AG04449 (cell line): Measurements from ENCODE around the gene NDUFB3.

ENCODE experiments used
- CTCF ChIA-PET: fragments of 350-600 bp; formaldehyde crosslinking; extraction: SDS; loops from one replicate; lab custom pipeline; 2021; ENCODE audit warnings: antibody characterized with exemption; lab: Yijun Ruan, JAX
- POLR2A ChIA-PET: fragments of 400-600, 350-600 bp; formaldehyde crosslinking; extraction: SDS; loops from one replicate; lab custom pipeline; 2020; ENCODE audit warnings: antibody characterized with exemption, inconsistent platforms; lab: Yijun Ruan, JAX
- DNase-seq: peaks from one replicate; pipeline ENCODE4 v3.0.0-alpha.2; 2010; ENCODE audit warnings: low read depth, low spot score
- H3K4me3 ChIP-seq: 2 replicates; pipeline ENCODE4 v1.5.1; 2011; ENCODE audit warnings: low read depth, mild to moderate bottlenecking, control low read depth, low read length
- CTCF ChIP-seq: IDR thresholded peaks from one replicate; pipeline ENCODE4 v1.5.1; 2011; ENCODE audit warnings: mild to moderate bottlenecking, moderate library complexity, low read length, control low read depth, inconsistent platforms; ENCODE audit not compliant: insufficient read depth; ENCODE audit errors: missing control alignments

NDUFB3 gene

DNA sequence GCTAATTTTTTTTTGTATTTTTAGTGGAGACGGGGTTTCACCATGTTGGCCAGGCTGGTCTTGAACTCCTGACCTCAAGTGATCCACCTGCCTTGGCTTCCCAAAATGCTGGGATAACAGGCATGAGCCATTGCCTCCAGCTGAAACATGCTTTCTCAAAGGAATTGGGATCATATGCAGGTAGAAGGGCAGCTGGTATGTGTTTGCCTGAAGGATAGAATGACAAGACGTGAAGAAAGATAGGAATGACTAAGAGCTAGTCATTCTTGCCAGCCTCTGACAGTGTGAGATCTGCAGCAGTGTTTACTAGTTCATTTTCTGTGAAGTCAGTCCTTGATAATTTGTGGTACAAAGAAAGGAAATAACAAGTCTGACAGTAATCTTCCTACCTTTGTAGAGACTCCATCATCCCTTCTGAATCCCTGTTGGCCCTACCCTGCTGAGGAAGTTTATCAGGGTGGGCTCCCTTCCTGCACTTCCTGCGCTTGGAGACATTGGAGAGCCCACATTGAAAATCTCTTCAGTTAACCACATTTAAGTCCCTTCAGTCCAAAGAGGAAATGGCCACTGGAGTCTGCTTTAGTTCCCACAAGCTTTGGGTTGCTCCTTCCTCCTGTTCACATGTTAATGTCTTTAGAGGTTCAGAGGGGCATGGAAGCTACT is 58.9 kb downstream of the NDUFB3 start:
- TF ChIP-seq CTCF: no peak
- no peak overlapping the region for H3K4me3 ChIP-seq
- CTCF ChIA-PET: interaction anchor here (1.2 to 1.7 kb wide), 2 partner anchors 27 to 229 kb away, joined by 3 to 6 read pairs; no protein-coding TSS in a partner anchor
- no peak for DNase-seq
- POLR2A ChIA-PET: interaction anchor here (0.9 to 1.7 kb wide), 3 partner anchors 19 to 217 kb away, joined by 3 to 8 read pairs (median 3); no protein-coding TSS in a partner anchor

DNA sequence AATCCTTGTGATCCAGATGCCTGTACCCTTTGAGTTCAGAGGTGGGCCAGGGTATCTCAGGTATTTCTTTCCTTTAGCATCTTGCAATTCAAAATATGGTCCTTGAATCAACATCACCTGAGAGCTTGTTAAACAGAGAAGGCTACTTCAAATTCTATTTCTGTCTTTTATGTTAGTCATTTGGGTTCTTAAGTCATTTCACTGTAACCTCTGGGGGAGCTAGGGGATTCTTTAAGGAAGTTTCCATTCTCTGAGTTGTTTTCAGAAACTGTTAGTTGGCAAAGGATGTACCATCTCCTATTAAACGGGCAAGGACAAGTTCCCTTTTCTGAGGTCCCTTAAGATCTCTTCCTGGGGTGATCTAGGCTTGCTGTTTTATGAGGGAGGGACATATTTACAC is 60.7 kb downstream of the NDUFB3 start:
- CTCF ChIA-PET: interaction anchor here (1.1 to 1.7 kb wide), 3 partner anchors 8 to 25 kb away, joined by 3 to 6 read pairs (median 4); no protein-coding TSS in a partner anchor
- POLR2A ChIA-PET: no interaction called here
- no peak for DNase-seq
- no peak overlapping the region for H3K4me3 ChIP-seq
- TF ChIP-seq CTCF: no peak
